Immature natural killer cell (primary cell): ENCODE data around the gene HSH2D. TPM values are rescaled to one million over a fixed set of nuclear protein-coding genes. Genes with fewer than 3 reads are reported as not detected.

Source experiments
- DNase-seq, 3 donors: peaks; one replicate each; pipeline ENCODE4 v3.0.0; 2022; ENCODE audit warnings: mixed read lengths in 1 of 3
- H3K27ac Mint-ChIP-seq, 6 donors: one replicate each; pipeline ENCODE4 v1.8.0; 2020; ENCODE audit warnings: mixed read lengths in 6 of 6, mild to moderate bottlenecking in 5 of 6, inconsistent platforms in 4 of 6, moderate library complexity in 3 of 6
- H3K27me3 Mint-ChIP-seq, 3 donors: one replicate each; pipeline ENCODE4 v1.8.0; 2020 to 2021; ENCODE audit warnings: low read depth in 3 of 3, mild to moderate bottlenecking in 3 of 3, mixed read lengths in 3 of 3, moderate library complexity in 3 of 3, inconsistent platforms in 1 of 3
- H3K36me3 Mint-ChIP-seq, 3 donors: one replicate each; pipeline ENCODE4 v1.8.0; 2020; ENCODE audit warnings: mixed read lengths in 3 of 3, inconsistent platforms in 2 of 3, mild to moderate bottlenecking in 2 of 3
- H3K4me1 Mint-ChIP-seq, 2 donors: one replicate each; pipeline ENCODE4 v1.8.0; 2020; ENCODE audit warnings: inconsistent platforms in 2 of 2, mild to moderate bottlenecking in 2 of 2, mixed read lengths in 2 of 2, moderate library complexity in 1 of 2
- H3K4me3 Mint-ChIP-seq, 5 donors: one replicate each; pipeline ENCODE4 v1.8.0; 2020; ENCODE audit warnings: mild to moderate bottlenecking in 5 of 5, mixed read lengths in 5 of 5, inconsistent platforms in 3 of 5, moderate library complexity in 3 of 5
- H3K9me3 Mint-ChIP-seq, 6 donors: one replicate each; pipeline ENCODE4 v1.8.0; 2020; ENCODE audit warnings: mild to moderate bottlenecking in 6 of 6, mixed read lengths in 6 of 6, inconsistent platforms in 4 of 6, moderate library complexity in 3 of 6
- polyA plus RNA-seq, 3 donors: library from polyadenylated mRNA; unstranded; fragments of 300-500 nt; fragmentation: Illumina TruSeq; gene quantifications; one replicate each; pipeline ENCODE4 v1.2.3, GENCODE V29; 2021

The HSH2D gene
- polyA plus RNA-seq, 3 donors from 2014 or later = 70.4 to 127 (median 97.4) TPM

DNA sequence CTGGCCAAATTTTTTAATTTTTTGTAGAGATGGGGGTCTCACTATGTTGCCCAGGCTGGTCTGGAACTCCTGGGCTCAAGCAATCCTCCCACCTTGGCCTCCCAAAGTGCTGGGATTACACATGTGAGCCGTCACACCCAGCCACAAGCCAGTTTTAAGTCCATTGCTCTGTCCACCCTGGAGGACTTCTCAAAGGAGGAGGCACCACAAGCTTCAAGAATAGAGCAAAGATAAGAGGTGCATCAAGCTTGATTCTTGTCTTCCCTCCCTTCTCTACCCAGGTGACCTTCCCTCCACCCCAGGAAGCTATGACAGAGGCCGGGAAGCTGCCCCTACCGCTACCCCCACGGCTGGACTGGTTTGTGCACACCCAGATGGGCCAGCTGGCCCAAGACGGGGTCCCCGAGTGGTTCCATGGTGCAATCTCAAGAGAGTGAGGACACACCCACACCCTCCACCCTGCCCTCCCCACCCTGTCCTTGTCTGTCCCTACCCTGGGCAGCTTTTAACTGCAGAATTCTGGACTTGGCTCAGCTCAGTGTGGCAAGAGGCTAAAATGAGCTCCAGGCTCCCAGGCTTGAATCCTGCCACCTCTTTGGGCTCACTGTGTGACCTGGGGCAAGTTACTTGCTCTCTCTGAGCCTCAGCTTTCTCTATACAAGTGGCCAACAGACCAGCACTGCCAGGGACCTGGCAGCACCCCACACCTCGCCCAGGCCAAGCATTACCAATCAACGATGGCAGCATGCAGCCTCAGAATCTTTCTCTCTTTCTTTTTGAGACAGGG lies 5.2 kb downstream of the HSH2D start:
- Mint-ChIP-seq H3K9me3 (no peaks in the 10 kb centered on the region), H3K4me1 (peaks cover 52 to 69% of the 10 kb centered on the region in 2 donors), H3K27ac (peak overlapping the region; percentile 78 to 99 (median 94)), H3K36me3 (peaks cover 9 to 32% (median 24%) of the 10 kb centered on the region in 3 donors), H3K27me3 (peaks cover 8 to 16% (median 14%) of the 10 kb centered on the region in 3 donors), H3K4me3 (peak overlapping the region; percentile 77 to 98 (median 79))
- no peak for DNase-seq

DNA sequence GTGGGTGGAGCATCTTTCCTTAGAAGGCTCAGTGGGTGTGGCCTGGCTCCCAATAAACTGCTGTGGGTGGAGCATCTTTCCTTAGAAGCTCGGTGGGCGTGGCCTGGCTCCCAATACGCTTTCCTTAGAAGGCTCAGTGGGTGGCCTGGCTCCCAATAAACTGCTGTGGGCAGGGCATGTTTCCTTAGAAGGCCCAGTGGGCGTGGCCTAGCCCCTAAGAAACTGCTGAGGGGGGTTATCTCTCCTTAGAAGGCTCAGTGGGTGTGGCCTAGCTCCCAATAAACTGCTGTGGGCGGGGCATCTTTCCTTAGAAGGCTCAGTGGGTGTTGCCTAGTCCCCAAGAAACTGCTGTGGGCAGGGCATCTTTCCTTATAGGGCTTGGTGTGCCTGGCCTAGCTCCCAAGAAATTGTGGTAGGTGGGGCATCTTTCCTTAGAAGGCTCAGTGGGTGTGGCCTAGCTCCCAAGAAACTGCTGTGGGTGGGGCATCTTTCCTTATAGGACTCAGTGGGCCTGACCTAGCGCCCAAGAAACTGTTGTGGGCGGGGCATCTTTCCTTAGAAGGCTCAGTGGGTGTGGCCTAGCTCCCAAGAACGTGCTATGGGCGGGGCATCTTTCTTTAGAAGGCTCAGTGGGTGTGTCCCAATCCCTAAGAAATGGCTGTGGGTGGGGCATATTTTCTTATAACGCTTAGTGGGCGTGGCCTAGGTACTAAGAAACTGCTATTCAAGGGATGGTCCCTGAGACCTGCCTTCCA lies 10.3 kb downstream of the HSH2D start:
- DNase-seq = no peak
- Mint-ChIP-seq H3K27me3 (peaks cover 0 to 9% (median 2%) of the 10 kb centered on the region in 3 donors), H3K4me3 (peak overlapping the region in 1 of 5 donors; percentile 13), H3K36me3 (peaks cover 24 to 57% (median 24%) of the 10 kb centered on the region in 3 donors), H3K4me1 (peaks cover 57 to 60% of the 10 kb centered on the region in 2 donors), H3K27ac (peak overlapping the region in 5 of 6 donors; percentile 86 to 92 (median 88)), H3K9me3 (no peaks in the 10 kb centered on the region)

DNA sequence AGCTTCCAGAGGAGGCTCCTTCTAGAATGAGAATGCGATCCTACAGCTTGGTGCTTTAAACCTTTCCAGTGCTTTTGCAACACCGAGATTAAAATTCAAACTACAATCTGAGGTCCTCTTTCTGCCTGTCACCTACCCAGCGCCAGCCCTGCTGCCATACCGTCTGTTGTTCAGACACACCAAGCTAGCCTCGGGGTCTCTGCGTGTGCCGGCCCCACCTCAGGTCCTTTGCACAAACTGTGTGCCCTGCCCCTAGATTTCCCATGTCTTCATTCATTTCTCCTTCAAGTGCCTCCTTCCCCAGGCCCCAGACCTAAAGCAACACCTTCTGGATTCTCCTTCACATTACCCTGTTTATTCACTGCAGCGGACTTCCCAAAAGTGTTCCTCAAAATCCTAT lies 11.1 kb downstream of the HSH2D start:
- Mint-ChIP-seq H3K4me3 (peak overlapping the region in 1 of 5 donors; percentile 1), H3K4me1 (peaks cover 49 to 53% of the 10 kb centered on the region in 2 donors), H3K27me3 (peaks cover 0 to 9% (median 0%) of the 10 kb centered on the region in 3 donors), H3K36me3 (peaks cover 24 to 54% (median 24%) of the 10 kb centered on the region in 3 donors), H3K9me3 (no peaks in the 10 kb centered on the region), H3K27ac (peak overlapping the region; percentile 76 to 92 (median 88))
- no peak for DNase-seq

DNA sequence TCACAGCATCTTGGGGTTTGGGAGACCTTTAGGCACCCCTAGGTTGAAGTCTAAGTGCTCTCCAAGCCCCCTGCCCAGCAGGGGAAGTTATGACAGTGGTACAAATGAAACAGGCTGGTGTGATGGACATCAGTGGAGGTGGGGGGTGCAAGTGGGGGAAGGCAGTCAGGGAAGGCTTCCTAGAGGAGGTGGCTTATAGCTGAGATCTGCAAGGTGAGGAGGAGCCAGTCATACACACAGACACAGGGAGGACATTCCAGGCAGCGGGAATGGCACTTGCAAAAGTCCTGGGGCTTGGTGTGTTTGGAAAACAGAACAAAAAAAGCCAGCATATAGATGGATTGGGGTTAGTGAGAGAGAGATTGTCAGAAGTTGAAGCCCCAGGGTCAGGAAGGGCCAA lies 11.6 kb downstream of the HSH2D start:
- Mint-ChIP-seq H3K4me3 (peak overlapping the region in 3 of 5 donors; percentile 41 to 47 (median 43)), H3K27me3 (peaks cover 0 to 9% (median 0%) of the 10 kb centered on the region in 3 donors), H3K36me3 (peaks cover 20 to 49% (median 20%) of the 10 kb centered on the region in 3 donors), H3K9me3 (no peaks in the 10 kb centered on the region), H3K27ac (peak overlapping the region; percentile 76 to 92 (median 88)), H3K4me1 (peaks cover 43 to 49% of the 10 kb centered on the region in 2 donors)
- DNase-seq = no peak

DNA sequence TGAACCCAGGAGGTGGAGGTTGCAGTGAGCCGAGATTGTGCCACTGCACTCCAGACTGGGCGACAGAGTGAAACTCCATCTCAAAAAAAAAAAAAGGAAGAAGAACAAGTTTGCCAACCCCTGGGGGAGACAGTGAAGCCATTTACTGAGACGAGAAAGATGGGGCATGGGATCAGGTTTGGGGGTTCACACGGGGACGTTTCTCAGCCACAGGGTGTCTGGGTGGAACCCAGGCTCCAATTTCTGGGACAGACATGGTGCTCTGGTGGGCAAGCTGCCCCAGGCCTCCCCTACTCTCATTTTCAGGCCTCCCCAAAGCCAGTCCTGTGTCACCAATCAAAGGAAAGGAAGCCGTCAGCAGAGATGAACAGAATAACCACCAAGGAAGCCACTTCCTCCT lies 13.4 kb downstream of the HSH2D start:
- no peak overlapping the region for H3K4me3 Mint-ChIP-seq
- H3K27ac Mint-ChIP-seq = peak overlapping the region in 5 of 6 donors; percentile 49 to 91 (median 73)
- H3K9me3 Mint-ChIP-seq = no peaks in the 10 kb centered on the region
- peaks cover 0 to 9% (median 0%) of the 10 kb centered on the region in 3 donors for H3K27me3 Mint-ChIP-seq
- H3K4me1 Mint-ChIP-seq = peaks cover 43 to 51% of the 10 kb centered on the region in 2 donors
- H3K36me3 Mint-ChIP-seq = peaks cover 20 to 46% (median 20%) of the 10 kb centered on the region in 3 donors
- DNase-seq = no peak

DNA sequence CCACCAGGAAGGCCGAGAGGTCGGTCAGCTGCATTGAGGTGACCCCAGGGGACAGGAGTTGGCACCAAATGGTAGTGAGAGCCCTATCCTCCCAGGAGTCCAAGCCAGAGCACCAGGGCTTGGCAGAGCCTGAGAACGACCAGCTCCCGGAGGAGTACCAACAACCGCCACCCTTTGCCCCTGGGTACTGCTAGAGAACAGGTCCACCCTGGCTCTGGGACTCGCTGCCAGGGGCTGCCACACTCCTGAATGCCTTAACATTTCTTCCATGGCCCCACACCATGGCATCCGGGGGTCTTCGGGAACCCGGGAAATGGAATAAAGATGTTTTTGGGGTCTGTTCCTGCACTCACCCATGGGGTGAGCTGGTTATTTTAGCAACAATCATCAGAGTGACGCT lies 14.1 kb downstream of the HSH2D start:
- Mint-ChIP-seq H3K27me3 (peaks cover 0 to 8% (median 0%) of the 10 kb centered on the region in 3 donors), H3K27ac (peak overlapping the region in 4 of 6 donors; percentile 28 to 54 (median 46)), H3K36me3 (peaks cover 20 to 46% (median 20%) of the 10 kb centered on the region in 3 donors), H3K4me1 (peaks cover 41 to 49% of the 10 kb centered on the region in 2 donors), H3K4me3 (no peak overlapping the region), H3K9me3 (no peaks in the 10 kb centered on the region)
- DNase-seq = no peak

DNA sequence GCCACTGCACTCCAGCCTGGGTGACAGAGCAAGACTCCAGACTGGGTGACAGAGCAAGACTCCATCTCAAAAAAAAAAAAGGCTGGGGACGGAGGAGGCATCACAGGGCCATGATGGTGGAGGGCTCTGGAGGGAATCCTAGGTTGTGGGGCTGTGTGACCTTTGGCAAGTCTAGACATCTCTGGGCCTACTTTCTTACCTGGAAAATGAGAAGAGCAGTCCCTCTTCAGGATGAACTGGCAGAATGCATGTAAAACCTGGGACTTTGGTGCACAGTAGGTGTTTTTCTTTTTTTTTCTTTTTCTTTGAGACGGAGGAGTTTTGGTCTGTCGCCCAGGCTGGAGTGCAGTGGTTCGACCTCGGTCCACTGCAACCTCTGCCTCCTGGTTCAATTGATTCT lies 16.2 kb downstream of the HSH2D start:
- no peaks in the 10 kb centered on the region for H3K9me3 Mint-ChIP-seq
- H3K27me3 Mint-ChIP-seq = peaks cover 0 to 5% (median 0%) of the 10 kb centered on the region in 3 donors
- peaks cover 25 to 32% of the 10 kb centered on the region in 2 donors for H3K4me1 Mint-ChIP-seq
- peak overlapping the region in 4 of 6 donors; percentile 34 to 75 (median 66) for H3K27ac Mint-ChIP-seq
- no peak for DNase-seq
- H3K36me3 Mint-ChIP-seq = peaks cover 14 to 29% (median 16%) of the 10 kb centered on the region in 3 donors
- no peak overlapping the region for H3K4me3 Mint-ChIP-seq

DNA sequence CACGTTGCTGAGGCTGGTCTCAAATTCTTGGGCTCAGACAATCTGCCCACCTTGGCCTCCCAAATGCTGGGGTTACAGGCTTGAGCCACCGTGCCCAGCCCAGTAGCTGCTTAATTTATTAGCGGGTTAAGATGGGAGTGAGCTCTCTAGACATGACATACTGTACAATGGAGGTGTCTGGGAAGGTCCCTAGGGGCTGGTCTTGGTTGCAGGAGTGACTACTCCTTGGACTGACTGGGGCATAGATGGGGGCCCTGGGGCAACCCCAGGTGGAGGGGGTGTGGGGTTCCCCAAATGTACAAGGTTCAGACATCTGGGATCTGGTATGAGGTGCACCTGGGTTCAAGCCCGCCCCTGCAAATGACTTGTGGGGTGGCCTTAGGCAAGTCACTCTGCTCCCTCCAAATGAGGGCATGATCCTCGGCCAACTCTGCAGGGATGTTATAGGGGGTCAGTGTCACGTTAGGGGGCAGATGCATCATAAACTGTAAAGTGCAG lies 17.0 kb downstream of the HSH2D start:
- Mint-ChIP-seq H3K9me3 (no peaks in the 10 kb centered on the region), H3K4me1 (peaks cover 18 to 24% of the 10 kb centered on the region in 2 donors), H3K4me3 (no peak overlapping the region), H3K36me3 (peaks cover 5 to 21% (median 8%) of the 10 kb centered on the region in 3 donors), H3K27me3 (peaks cover 0 to 2% (median 0%) of the 10 kb centered on the region in 3 donors), H3K27ac (peak overlapping the region in 4 of 6 donors; percentile 22 to 80 (median 46))
- DNase-seq = no peak

DNA sequence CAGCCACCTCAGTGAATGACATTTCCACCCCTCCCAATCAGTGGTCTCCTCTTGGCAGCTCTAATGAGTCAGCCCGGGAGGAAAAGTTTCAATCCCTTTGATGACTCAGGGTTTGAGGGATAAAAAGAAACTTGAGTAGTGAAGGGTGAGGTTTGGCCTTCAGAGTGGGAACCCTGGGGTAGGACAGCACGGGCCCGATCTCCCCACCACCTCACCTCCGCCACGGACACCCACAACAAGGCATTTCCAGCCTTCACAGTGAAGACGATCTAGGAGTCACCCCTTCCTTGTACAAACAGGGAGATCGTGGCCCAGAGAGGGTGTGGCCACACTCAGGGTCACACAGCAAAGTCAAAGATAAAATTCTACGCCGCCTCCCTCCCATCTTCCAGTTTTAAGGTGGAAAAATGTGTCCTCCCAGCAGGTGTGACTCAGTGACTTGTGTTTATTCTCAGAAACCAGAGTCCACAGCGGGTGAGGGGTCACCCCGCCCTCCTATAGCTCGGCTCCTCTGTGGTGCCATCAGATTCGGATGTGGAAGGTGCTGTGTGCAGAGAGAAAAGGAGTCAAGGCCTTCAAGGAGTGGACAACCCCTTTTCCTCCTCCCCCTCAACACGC lies 17.6 kb downstream of the HSH2D start:
- no peaks in the 10 kb centered on the region for H3K27me3 Mint-ChIP-seq
- H3K4me3 Mint-ChIP-seq = no peak overlapping the region
- H3K36me3 Mint-ChIP-seq = peaks cover 5 to 17% (median 8%) of the 10 kb centered on the region in 3 donors
- peak overlapping the region in 5 of 6 donors; percentile 34 to 80 (median 65) for H3K27ac Mint-ChIP-seq
- H3K4me1 Mint-ChIP-seq = peaks cover 16 to 18% of the 10 kb centered on the region in 2 donors
- H3K9me3 Mint-ChIP-seq = no peaks in the 10 kb centered on the region
- no peak for DNase-seq

DNA sequence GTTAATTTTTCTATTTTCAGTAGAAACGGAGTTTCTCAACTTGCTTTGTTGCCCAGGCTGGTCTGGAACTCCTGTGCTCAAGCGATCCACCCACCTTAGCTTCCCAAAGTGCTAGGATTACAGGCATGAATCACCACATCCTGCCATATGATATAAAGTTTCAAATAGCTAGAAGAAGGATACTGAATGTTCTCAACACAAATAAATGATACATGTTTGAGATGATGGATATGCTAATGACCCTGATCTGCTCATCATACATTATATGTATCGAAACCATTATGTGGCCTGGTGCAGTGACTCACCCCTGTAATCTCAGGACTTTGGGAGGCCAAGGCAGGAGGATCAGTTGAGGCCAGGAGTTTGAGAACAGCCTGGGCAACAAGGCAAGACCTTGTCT lies 18.4 kb downstream of the HSH2D start:
- no peaks in the 10 kb centered on the region for H3K27me3 Mint-ChIP-seq
- H3K4me1 Mint-ChIP-seq = peaks cover 10 to 14% of the 10 kb centered on the region in 2 donors
- H3K4me3 Mint-ChIP-seq = no peak overlapping the region
- DNase-seq = no peak
- H3K27ac Mint-ChIP-seq = peak overlapping the region in 1 of 6 donors; percentile 4
- H3K36me3 Mint-ChIP-seq = peaks cover 0 to 10% (median 1%) of the 10 kb centered on the region in 3 donors
- no peaks in the 10 kb centered on the region for H3K9me3 Mint-ChIP-seq

DNA sequence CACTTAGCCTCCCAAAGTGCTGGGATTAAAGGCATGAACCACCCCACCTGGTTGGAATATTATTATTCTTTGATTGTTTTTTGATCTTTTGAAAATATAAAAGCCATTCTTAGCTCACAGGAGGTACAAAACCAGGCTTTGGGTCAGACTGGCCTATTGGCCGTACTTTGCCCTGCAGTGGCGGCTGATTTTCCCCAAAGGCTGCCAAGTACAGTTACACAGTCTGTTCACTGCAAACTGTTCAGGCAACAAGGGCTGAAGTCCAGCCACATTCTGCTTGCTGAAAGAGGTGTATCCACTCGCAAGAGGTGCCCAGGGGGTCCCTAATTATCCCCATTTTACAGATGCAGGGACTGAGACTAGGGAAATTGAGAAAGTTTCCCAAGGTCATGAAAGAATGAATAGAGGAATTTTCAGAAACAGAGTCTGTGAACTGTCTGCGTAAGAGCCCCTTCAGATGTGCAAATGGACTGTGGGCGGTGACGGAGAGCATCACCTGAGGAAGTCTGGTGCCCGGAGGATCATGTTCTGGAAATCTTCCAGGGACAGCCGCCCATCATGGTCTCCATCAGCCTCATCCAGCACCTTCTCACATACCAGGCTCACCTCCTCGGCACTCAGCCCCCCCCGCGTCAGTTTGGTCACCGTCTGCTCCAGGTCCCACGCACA lies 20.9 kb downstream of the HSH2D start:
- peaks cover 0 to 2% (median 2%) of the 10 kb centered on the region in 3 donors for H3K27me3 Mint-ChIP-seq
- H3K4me3 Mint-ChIP-seq = no peak overlapping the region
- peaks cover 0 to 8% (median 4%) of the 10 kb centered on the region in 3 donors for H3K36me3 Mint-ChIP-seq
- no peak for DNase-seq
- H3K9me3 Mint-ChIP-seq = peaks cover 0 to 7% (median 6%) of the 10 kb centered on the region in 6 donors
- H3K4me1 Mint-ChIP-seq = peaks cover 32% of the 10 kb centered on the region in 2 donors
- H3K27ac Mint-ChIP-seq = no peak overlapping the region

DNA sequence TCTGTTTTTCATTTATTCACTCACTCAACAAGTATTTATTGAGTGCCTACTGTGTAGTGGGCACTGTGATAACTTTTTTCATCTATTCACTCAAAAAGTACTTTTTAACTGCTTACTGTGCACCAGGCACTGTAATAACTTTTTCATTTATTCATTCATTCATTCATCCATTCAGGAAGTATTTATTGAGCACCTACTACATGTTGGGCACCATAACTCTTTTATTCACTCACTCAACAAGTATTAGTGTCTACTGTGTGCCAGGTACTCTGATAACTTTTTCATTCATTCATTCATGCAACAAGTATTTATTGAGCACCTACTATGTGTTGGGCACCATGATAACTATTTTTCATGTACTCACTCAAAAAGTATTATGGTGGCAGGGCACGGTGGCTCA lies 22.9 kb downstream of the HSH2D start:
- Mint-ChIP-seq H3K4me3 (no peak overlapping the region), H3K4me1 (peaks cover 26 to 30% of the 10 kb centered on the region in 2 donors), H3K27ac (no peak overlapping the region), H3K27me3 (peaks cover 0 to 2% (median 2%) of the 10 kb centered on the region in 3 donors), H3K9me3 (peaks cover 0 to 7% (median 6%) of the 10 kb centered on the region in 6 donors), H3K36me3 (peaks cover 0 to 8% (median 4%) of the 10 kb centered on the region in 3 donors)
- DNase-seq = no peak
